Skeletal muscle cell (primary cell): ENCODE results near the gene MYH15.

Source experiments
- DNase-seq: peaks from one replicate; pipeline ENCODE4 v3.0.0-alpha.2; 2010; ENCODE audit warnings: low read depth
- H3K4me3 ChIP-seq: 2 replicates; pipeline ENCODE4 v1.5.1; 2011; ENCODE audit warnings: low read depth, mild to moderate bottlenecking, control low read depth, low read length, moderate library complexity

The MYH15 gene

GRCh38 chr3:108357042-108357441, 153.4 kb downstream of the MYH15 start:
- DNase-seq: no peak
- H3K4me3 ChIP-seq: no peak overlapping the region

- H3K4me3 ChIP-seq: no peak overlapping the region
These were observed 155.8 kb downstream of the MYH15 start for GRCh38 chr3:108354562-108354961.

GRCh38 chr3:108352176-108352575, 158.2 kb downstream of the MYH15 start:
- H3K4me3 ChIP-seq: no peak overlapping the region

More at GRCh38 chr3:108354562-108354961, 155.8 kb downstream of the MYH15 start:
- no peak for DNase-seq

GRCh38 chr3:108346301-108347227, 163.8 kb downstream of the MYH15 start:
- no peak for DNase-seq
- no peak overlapping the region for H3K4me3 ChIP-seq

More at GRCh38 chr3:108352176-108352575, 158.2 kb downstream of the MYH15 start:
- DNase-seq: no peak

- no peak overlapping the region for H3K4me3 ChIP-seq
These were observed 164.7 kb downstream of the MYH15 start for GRCh38 chr3:108345492-108346205.

GRCh38 chr3:108343491-108343890, 166.9 kb downstream of the MYH15 start:
- no peak for DNase-seq
- H3K4me3 ChIP-seq: no peak overlapping the region

More at GRCh38 chr3:108345492-108346205, 164.7 kb downstream of the MYH15 start:
- DNase-seq: peak; percentile 17

- H3K4me3 ChIP-seq: no peak overlapping the region
- DNase-seq: peak; percentile 13
These were observed 167.4 kb downstream of the MYH15 start for GRCh38 chr3:108342837-108343486.

- no peak for DNase-seq
- no peak overlapping the region for H3K4me3 ChIP-seq
These were observed 168.5 kb downstream of the MYH15 start for GRCh38 chr3:108341911-108342310.

GRCh38 chr3:108338901-108339545, 171.4 kb downstream of the MYH15 start:
- no peak overlapping the region for H3K4me3 ChIP-seq
- DNase-seq: no peak

GRCh38 chr3:108334701-108335100, 175.7 kb downstream of the MYH15 start:
- H3K4me3 ChIP-seq: no peak overlapping the region
- DNase-seq: no peak

- no peak for DNase-seq
- H3K4me3 ChIP-seq: no peak overlapping the region
These were observed 176.4 kb downstream of the MYH15 start for GRCh38 chr3:108333961-108334360.

GRCh38 chr3:108331792-108332191, 178.6 kb downstream of the MYH15 start:
- H3K4me3 ChIP-seq: no peak overlapping the region
- no peak for DNase-seq
